ENCODE data around the gene LRIF1. TPM values are rescaled to one million over a fixed set of nuclear protein-coding genes. Genes with fewer than 3 reads are reported as not detected.

The LRIF1 gene
- 15.3 and 19.0 TPM in 2 replicates for total RNA-seq

GRCh38 chr1:110963691-110964454, at the start of gene LRIF1:
LRIF1 (minus strand) TSS chr1:110963922; CDS start chr1:110963688, 234 bp downstream.

Other genes with a start within 250 kb of the LRIF1 start
- gene CD53, start 90.8 kb downstream of the LRIF1 start, total RNA-seq = not detected in 2 replicates
- gene DRAM2, start 176.2 kb upstream of the LRIF1 start, total RNA-seq = 46.7 and 118 TPM in 2 replicates
- 19.3 and 21.7 TPM in 2 replicates for gene CEPT1, start 176.3 kb upstream of the LRIF1 start, total RNA-seq
- gene DENND2D, start 236.7 kb upstream of the LRIF1 start, total RNA-seq = 3.4 and 3.5 TPM in 2 replicates